GM18520 (cell line): ENCODE data around the gene PAOX.
A peak's percentile ranks its signal among the peaks of the same experiment; 100 is the strongest.
"Not testable (repeated sequence)": the region's sequence is repeated elsewhere in the genome, so short reads cannot be mapped to it uniquely, and the experiment has no call there.

Experiments
- ATAC-seq: cut with Tn5 transposase; IDR thresholded peaks from one replicate; pipeline ENCODE4 v1.9.1; 2021; ENCODE audit not compliant: unreplicated experiment

PAOX gene

GRCh38 chr10:133383551-133383950 is 4.5 kb downstream of the PAOX start:
- no peak for ATAC-seq

- no peak for ATAC-seq
These were observed 5.0 kb downstream of the PAOX start for GRCh38 chr10:133384071-133384470.

- ATAC-seq = no peak
These were observed 6.2 kb downstream of the PAOX start for GRCh38 chr10:133385214-133385613.

GRCh38 chr10:133386951-133387350 is 7.9 kb downstream of the PAOX start:
- ATAC-seq = not testable (repeated sequence)

- no peak for ATAC-seq
These were observed 9.3 kb downstream of the PAOX start for GRCh38 chr10:133388236-133388972.

- ATAC-seq = peak; percentile 69
These were observed 10.1 kb downstream of the PAOX start for GRCh38 chr10:133388973-133389818.

- ATAC-seq = no peak
These were observed 11.7 kb downstream of the PAOX start for GRCh38 chr10:133390597-133391248.

GRCh38 chr10:133391249-133391635 is 12.2 kb downstream of the PAOX start:
- ATAC-seq = no peak

GRCh38 chr10:133391761-133392518 is 12.9 kb downstream of the PAOX start:
- no peak for ATAC-seq

- ATAC-seq = no peak
These were observed 14.5 kb downstream of the PAOX start for GRCh38 chr10:133393401-133394063.

- ATAC-seq = peak; percentile 72
These were observed 15.1 kb downstream of the PAOX start, which contains the start of gene MTG1 for GRCh38 chr10:133394064-133394663. MTG1 (plus strand) TSS chr10:133394157; CDS start chr10:133394221, 64 bp downstream.

GRCh38 chr10:133394801-133395221 is 15.7 kb downstream of the PAOX start:
- ATAC-seq = no peak

- no peak for ATAC-seq
These were observed 17.1 kb downstream of the PAOX start for GRCh38 chr10:133396035-133396624.

- no peak for ATAC-seq
These were observed 18.9 kb downstream of the PAOX start for GRCh38 chr10:133397938-133398337.

GRCh38 chr10:133399123-133399601 is 20.1 kb downstream of the PAOX start:
- ATAC-seq = no peak

GRCh38 chr10:133400624-133401424 is 21.8 kb downstream of the PAOX start:
- peak; percentile 62 for ATAC-seq

GRCh38 chr10:133401500-133401899 is 22.4 kb downstream of the PAOX start:
- no peak for ATAC-seq

- ATAC-seq = no peak
These were observed 23.1 kb downstream of the PAOX start for GRCh38 chr10:133401981-133402725.
